ENCODE data around the gene EXT2.

- TF ChIP-seq CTCF (IDR thresholded peaks at IDR 0.05; ENCODE audit: insufficient read depth, low read depth, low read length) (no peak), EZH2 (IDR thresholded peaks at IDR 0.05; ENCODE audit: insufficient read depth, low read length) (no peak)
These were observed 44.9 kb downstream of the EXT2 start for GRCh38 chr11:44140372-44140771.

Data from astrocyte (in vitro differentiated cells and primary cell).